Islet of Langerhans (tissue), 1 donor: ENCODE data around the gene RBPJL.
A peak's percentile ranks its signal among the peaks of the same experiment; 100 is the strongest.

Experiments used
- FAIRE-seq: peaks from one replicate; lab custom pipeline; 2011; peaks lifted over from hg19 to GRCh38; lab: Jason Lieb, UNC

The RBPJL gene

DNA sequence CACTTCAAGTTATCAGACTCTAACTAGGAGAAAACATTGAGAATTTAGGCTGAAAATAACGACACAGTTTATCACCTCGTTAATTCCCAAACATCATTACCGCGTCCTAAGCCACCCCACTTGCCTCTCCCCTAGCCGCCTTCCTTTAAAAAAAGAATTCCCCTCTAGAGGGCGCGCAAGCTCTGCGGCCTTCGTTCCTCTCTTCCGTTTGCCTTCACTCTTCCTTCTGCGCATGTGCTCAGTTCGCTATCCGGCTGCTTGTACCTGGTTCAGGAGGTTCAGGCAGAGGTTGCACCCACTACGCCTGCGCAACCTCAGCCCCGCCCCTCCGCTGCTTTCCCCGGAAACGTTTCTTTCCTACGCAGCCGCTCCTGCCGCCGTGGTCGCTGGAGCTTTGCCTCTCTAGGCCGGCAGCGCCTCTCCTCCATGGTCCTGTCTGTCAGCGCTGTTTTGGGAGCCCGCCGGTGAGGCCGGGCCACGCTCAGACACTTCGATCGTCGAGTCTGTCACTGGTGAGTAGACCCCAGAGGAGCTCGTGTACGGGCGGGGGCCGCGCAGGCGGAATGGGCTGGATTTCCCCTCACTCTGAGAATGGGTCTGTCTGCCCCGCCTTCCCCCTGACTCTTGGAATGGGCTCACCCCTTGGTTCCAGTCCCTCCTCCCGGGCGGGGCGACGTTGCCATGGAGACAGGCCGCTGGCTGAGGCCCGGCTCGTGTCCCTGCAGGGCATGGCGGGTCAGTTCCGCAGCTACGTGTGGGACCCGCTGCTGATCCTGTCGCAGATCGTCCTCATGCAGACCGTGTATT, 56.4 kb downstream of the RBPJL start, which contains the start of gene SYS1:
TSS of gene SYS1 (plus strand) at position 353 of the 807 bp plus-strand sequence. CDS start at position 729, 376 bp downstream.
- FAIRE-seq: peak; percentile 36

DNA sequence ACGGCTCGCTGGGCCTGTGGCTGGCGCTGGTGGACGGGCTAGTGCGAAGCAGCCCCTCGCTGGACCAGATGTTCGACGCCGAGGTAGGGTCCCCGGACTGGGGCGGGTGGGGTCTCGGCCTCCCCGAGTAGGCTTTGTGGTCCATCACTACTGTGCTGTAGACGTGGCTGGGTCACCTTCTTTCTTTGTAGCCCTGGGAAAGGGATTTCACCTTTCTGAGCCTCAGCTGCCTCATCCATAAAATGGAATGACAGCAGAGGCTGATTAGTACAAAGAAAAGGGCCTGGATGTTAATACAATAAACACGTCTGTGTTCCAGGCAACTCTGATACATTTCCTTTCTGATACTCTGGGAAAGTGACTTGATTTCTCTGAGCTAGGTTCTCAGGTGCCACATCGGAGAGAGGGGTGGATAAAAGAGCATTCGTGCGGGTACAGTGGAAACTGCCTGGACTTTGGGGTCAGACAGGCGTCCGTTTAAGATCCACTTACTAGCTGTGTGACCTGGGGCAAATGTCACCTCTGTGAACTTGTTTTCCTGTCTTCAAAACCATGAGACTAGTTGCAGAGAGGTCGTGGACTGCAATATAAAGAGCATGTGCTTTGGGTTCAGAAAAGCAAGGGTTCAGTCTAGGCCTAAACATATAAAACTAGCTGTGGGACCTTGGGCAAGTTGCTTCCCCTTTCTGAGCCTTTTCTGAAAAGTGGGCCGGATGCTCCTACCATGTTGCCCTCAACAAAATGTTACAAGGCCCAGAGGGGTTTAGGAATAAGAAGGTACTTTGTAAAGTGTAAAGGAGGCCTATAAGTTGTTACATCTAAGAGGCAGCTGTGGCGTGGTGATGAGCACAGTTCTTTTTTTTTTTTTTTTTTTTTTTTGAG, 57.2 kb downstream of the RBPJL start:
- no peak for FAIRE-seq

DNA sequence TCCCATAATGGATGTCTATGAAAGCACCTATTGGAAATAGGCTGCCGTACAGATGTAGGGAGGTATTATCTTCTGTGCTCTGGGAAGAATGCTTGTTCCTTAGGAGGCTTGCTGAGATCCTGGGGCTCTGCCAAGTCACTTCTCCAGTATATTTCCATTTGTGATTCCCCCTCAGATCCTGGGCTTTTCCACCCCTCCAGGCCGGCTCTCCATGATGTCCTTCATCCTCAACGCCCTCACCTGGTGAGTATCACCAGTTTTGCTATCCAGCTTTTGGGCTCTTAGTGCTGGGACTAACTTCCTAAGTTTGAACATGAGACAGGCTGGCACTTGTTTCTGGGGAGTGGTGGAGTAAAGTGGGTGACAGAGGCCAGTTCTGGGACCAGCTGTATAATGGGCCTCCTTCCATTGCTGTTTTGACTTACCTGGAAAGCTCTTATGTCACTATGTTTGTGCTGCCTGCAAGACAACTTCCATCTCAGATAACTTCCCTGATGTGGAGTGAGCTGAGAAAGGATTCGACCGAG, 58.9 kb downstream of the RBPJL start:
- no peak for FAIRE-seq

DNA sequence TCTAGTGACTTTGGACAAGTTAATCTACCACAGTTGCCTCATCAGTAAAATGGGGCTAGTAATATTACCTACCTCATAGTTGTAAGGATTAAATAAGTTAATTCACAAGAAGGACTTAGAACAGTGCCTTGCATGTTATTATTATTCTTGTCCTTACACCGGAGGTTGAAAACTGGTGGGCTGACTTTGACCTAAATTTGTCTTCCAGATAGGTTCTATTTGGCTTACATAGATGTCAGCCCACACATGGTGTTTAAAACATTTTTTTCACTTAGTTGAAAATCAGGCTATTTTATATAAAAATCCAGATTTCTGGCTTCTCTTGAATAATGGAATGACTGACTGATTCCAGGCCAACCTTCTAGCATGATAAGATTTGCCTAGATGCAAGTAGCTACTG, 59.6 kb downstream of the RBPJL start:
- FAIRE-seq: no peak

DNA sequence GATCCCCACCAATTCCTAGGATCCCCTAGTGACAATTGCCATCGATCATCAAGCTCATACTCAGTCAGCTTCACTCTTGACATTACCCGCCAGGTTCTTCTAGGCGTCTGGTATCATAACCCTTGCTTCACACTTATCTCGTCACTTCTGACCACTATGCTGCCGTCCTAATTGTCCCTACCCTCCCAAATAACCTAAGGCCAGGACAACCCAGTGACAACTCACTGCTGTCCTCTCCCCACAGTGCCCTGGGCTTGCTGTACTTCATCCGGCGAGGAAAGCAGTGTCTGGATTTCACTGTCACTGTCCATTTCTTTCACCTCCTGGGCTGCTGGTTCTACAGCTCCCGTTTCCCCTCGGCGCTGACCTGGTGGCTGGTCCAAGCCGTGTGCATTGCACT, 60.0 kb downstream of the RBPJL start:
- FAIRE-seq: no peak

DNA sequence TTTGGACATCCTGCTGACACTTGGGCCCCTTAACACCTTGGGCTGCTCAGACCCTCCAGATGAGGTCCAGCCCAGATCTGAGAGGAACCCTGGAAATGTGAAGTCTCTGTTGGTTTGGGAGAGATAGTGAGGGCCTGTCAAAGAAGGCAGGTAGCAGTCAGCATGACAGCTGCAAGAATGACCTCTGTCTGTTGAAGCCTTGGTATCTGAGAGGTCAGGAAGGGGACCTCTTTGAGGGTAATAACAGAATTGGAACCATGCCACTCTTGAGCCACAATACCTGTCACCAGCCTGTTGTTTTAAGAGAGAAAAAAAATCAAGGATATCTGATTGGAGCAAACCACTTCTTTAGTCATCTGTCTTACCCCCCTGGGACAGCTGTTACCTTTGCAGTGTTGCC, 60.5 kb downstream of the RBPJL start:
- no peak for FAIRE-seq
